Stimulated activated CD8-positive, alpha-beta memory T cell treated with anti-CD3 and anti-CD28 coated beads, Interleukin-15, amount 100 ng/mL, for 1 hour (primary cell): ENCODE measurements around the gene PRKAR1B.

Experiments
- DNase-seq: peaks from one replicate; pipeline ENCODE4 v3.0.0-alpha.2; 2020; ENCODE audit warnings: low read depth

Gene PRKAR1B

GRCh38 chr7:572416-573268 is 154.4 kb downstream of the PRKAR1B start:
- no peak for DNase-seq

GRCh38 chr7:571718-572415 is 155.2 kb downstream of the PRKAR1B start:
- no peak for DNase-seq

- DNase-seq, result no peak
Measured at GRCh38 chr7:571096-571717, 155.9 kb downstream of the PRKAR1B start.

- no peak for DNase-seq
Measured at GRCh38 chr7:570801-571070, 156.3 kb downstream of the PRKAR1B start.

DNA sequence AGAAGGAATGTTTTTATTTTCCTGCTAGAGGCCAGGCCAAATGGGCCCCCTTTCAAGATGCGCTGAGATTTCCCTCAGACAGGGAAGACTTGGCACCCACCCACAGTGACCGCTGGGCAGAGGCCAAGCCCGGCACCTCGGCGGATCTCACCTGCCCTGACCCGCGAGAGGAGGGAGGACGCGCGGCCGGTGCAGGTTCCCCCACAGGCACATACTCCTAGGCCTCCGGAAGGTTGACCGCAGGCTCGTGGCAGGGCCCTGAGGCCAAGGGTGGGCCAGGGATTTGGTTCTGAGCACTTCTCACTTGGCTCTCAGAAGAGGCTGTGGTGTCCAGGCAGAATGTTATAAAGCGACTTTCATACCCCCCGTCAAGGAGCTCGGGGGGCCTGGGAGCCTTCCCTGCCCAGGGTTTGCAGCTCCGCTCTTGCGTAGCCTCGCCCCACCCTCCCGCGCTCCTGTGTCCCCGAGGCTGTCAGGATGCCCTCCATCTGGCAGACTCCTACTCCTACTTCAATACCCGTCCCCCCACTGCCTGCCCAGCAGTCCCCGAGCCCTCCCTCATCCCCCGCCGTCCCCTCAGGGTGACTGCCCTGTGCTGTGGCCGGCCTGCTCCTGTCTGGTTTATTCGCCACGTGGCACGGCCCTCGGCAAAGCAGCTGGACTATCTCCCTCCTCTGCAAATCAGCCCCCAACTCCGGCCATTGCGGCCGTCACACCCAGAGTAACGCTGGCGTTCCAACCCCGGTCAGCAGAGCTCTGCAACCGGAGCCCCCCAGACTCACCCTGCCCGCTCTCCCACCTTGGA is 156.9 kb downstream of the PRKAR1B start:
- DNase-seq, result no peak

DNA sequence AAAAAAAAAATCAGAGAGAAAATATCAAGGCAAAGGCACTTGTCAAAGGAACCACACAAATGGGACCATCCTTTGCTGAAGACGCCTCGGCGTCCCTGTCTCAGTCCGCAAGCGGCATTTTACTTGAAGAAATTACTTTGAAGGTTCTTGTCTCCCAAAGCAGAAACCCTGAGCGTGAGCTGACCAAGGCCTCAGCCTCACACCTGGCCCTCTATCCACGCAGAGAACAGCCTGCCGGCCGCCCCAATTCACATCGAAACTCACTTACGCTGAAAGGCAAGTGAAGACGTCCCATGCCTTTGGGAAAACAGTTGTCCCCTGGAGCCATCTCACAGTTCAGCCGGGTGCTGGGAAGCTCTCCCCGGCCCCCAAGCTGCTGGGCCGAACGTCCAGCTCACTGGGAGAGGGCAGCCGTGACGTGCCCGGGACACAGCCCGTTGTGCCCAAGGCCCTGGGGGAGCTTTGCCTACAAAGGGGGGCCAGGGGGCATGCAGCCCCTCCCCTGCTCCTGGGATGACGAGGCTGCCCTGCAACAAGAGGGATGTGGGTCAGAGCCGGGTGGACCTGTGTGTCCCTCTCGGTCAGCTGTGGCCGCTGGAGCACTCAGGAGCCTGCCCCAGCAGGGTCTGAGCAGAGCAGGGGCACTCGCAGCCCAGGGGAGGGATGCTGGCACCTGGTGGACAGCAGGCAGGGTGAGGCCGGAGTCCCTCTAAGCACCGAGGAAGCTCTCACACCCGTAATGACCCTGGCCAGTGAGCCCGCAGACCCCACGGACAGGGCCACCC is 157.8 kb downstream of the PRKAR1B start:
- DNase-seq, result no peak

GRCh38 chr7:568031-568951 is 158.8 kb downstream of the PRKAR1B start:
- no peak for DNase-seq

DNA sequence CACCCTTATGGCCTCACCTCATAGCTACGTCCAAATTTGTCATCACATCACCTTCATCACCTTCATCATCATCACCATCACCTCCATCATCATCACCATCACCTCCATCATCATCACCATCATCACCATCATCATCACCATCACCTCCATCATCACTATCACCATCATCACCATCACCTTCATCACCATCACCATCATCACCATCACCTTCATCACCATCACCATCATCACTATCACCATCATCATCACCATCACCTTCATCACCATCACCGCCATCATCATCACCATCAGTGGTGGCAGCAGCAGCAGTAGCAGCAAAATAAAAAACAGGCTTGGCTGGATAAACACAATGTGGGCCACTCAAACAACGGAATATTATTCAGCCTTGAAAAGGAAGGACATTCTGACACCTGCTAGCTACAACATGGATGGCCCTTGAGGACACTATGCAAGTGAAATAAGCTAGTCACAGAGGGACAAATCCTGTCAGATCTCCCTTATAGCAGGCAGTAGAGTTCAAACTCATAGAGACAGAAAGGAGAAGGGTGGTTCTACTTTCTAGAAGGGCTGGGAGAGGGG is 159.7 kb downstream of the PRKAR1B start:
- no peak for DNase-seq

GRCh38 chr7:566100-566499 is 161.0 kb downstream of the PRKAR1B start:
- DNase-seq, result no peak

GRCh38 chr7:564176-564865 is 162.8 kb downstream of the PRKAR1B start:
- DNase-seq, result no peak

DNA sequence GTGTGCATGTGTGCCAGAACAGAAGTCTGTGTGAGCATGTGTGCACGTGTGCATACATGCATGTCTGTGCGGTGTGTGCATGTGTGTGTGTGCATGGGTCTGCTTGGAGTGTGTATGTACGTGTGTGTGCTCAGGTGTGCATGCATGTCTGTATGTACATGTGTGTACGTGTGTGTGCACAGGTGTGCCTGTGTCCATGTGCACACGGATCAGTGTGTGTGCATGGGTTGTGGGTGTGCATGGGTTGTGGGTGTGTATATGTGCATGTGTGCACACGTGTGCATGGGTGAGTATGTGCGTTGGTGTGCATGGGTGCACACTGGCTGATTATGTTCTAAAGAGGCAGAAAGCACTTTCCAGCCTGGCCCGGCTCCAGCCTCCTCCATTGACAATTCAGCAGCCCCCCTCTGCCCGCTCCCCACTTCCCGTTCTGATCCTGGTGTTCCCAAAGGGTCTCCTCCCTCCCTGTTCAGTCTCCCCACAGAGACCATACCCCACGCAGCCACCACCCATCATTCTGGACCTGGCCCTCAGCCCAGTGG is 163.4 kb downstream of the PRKAR1B start:
- no peak for DNase-seq

GRCh38 chr7:562789-563628 is 164.1 kb downstream of the PRKAR1B start:
- DNase-seq, result no peak

DNA sequence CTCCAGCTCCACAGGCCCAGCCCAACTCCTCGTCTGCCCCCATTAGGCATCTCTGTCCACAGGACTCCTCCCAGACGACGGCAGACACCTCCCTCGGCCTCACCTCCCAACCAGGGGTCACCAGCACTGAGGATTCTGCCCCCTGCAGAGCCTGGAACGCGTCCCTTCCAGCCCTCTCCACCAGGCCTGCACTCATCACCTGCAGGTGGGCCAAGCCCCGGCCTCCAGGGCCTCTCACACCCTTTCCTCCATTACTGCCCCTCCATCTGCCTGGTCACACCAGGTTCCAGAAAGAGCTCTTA is 164.8 kb downstream of the PRKAR1B start:
- no peak for DNase-seq

GRCh38 chr7:561631-562373 is 165.3 kb downstream of the PRKAR1B start:
- DNase-seq, result no peak

GRCh38 chr7:560966-561630 is 166.0 kb downstream of the PRKAR1B start:
- no peak for DNase-seq

DNA sequence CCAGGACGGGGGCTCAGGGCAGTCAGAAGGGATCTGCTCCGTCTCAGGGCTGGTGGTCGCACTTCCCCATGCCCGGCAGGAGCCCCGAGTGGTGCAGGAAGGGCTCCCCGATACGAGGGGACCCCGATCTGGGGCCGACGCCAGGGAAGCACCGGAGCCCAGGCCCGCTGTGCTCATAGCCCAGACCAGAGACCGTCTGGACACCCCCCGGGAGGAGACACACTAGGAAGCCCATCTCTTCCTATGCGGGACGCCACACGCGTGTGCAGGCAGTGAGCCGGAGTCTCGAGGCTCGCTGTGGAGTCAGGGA is 167.7 kb downstream of the PRKAR1B start:
- DNase-seq, result no peak

DNA sequence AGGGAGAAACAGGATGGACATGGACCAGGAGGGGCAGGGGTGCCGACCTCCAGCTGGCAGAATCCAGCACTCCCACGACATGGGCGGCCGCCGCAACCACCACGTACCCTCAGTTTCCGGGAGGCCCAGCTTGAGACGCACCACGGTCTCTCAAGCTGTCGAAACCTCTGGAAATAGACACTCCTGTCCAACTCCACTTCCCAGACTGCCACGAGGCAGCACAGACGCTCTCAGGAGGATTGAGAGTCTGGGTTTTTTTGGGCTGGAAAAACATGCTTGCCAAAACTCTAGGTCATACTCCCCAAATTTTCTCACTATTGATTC is 169.6 kb downstream of the PRKAR1B start:
- no peak for DNase-seq
